ENCODE results near the gene NEURL1B. TPM values are rescaled to one million over a fixed set of nuclear protein-coding genes. Genes with fewer than 3 reads are reported as not detected.

The NEURL1B gene
- total and polyA plus RNA-seq, 2 donors (not counting 1 experiment from before 2014, with no cell fraction given), result 0.06 to 0.17 TPM

GRCh38 chr5:172608773-172609172 lies 32.3 kb upstream of the NEURL1B start:
- ChIA-PET CTCF (no interaction called here), POLR2A (no interaction called here)
- Histone ChIP-seq H3K36me3 (replicated peaks in 1 of 2; ENCODE audit: control extremely low read depth in 1 of 2, control insufficient read depth in 1 of 2, extremely low read depth in 1 of 2, insufficient read depth in 2 of 2, low read length in 1 of 2) (no peaks in the 10 kb centered on the region), H3K27me3 (replicated peaks in 1 of 4; ENCODE audit: control extremely low read depth in 1 of 4, control insufficient read depth in 3 of 4, insufficient read depth in 4 of 4, low read length in 3 of 4) (peaks cover 0 to 6% (median 0%) of the 10 kb centered on the region in 4 experiments), H3K4me3 (ENCODE audit: control extremely low read depth in 1 of 5, extremely low read depth in 1 of 5, insufficient read depth in 1 of 5, low read depth in 2 of 5, low read length in 4 of 5) (no peak overlapping the region), H3K4me1 (ENCODE audit: control insufficient read depth in 2 of 2, insufficient read depth in 2 of 2, low read length in 2 of 2) (no peaks in the 10 kb centered on the region), H3K9ac (ENCODE audit: low read length) (no peak overlapping the region), H3K27ac (ENCODE audit: low read length in 2 of 2) (no peak overlapping the region), H3K9me3 (ENCODE audit: control extremely low read depth in 1 of 3, control insufficient read depth in 2 of 3, insufficient read depth in 1 of 3, low read length in 2 of 3) (peaks cover 0 to 8% (median 0%) of the 10 kb centered on the region in 3 donors), H4K20me1 (ENCODE audit: control insufficient read depth, insufficient read depth, low read length, poor library complexity, severe bottlenecking) (no peaks in the 10 kb centered on the region), H3K79me2 (ENCODE audit: control insufficient read depth, insufficient read depth, low read length) (no peaks in the 10 kb centered on the region), H3K4me2 (replicated peaks; ENCODE audit: low read depth, low read length, poor library complexity, severe bottlenecking) (no peak overlapping the region), H2AFZ (ENCODE audit: insufficient read depth, low read depth, low read length, poor library complexity, severe bottlenecking) (no peak overlapping the region)
- H3K4me3 Mint-ChIP-seq, result no peak overlapping the region
- TF ChIP-seq EZH2 (IDR thresholded peaks at IDR 0.05; ENCODE audit: borderline replicate concordance, insufficient read depth, low read depth, low read length, poor library complexity, severe bottlenecking), result no peak
- TF ChIP-seq CTCF (IDR thresholded peaks at IDR 0.05), result no peak
- WGBS (ENCODE audit: insufficient coverage), result 100% methylated on average over 2 of the region's 3 CpGs
- peaks cover 25% of the 10 kb centered on the region for H3K27me3 Mint-ChIP-seq
- H3K27ac Mint-ChIP-seq, result no peak overlapping the region
- no peaks in the 10 kb centered on the region for H3K4me1 Mint-ChIP-seq
- intact Hi-C loops (cut with micrococcal nuclease), result no loop called here
- ATAC-seq (ENCODE audit: low read depth), result no peak
- peaks cover 10% of the 10 kb centered on the region for H3K9me3 Mint-ChIP-seq (ENCODE audit: insufficient read depth)
- DNase-seq, result no peak

GRCh38 chr5:172610643-172611042 lies 30.4 kb upstream of the NEURL1B start:
- Histone ChIP-seq H3K27me3 (replicated peaks in 1 of 4; ENCODE audit: control extremely low read depth in 1 of 4, control insufficient read depth in 3 of 4, insufficient read depth in 4 of 4, low read length in 3 of 4) (peaks cover 0 to 6% (median 0%) of the 10 kb centered on the region in 4 experiments), H4K20me1 (ENCODE audit: control insufficient read depth, insufficient read depth, low read length, poor library complexity, severe bottlenecking) (no peaks in the 10 kb centered on the region), H3K27ac (ENCODE audit: low read length in 2 of 2) (no peak overlapping the region), H3K9ac (ENCODE audit: low read length) (no peak overlapping the region), H3K36me3 (replicated peaks in 1 of 2; ENCODE audit: control extremely low read depth in 1 of 2, control insufficient read depth in 1 of 2, extremely low read depth in 1 of 2, insufficient read depth in 2 of 2, low read length in 1 of 2) (no peaks in the 10 kb centered on the region), H3K4me2 (replicated peaks; ENCODE audit: low read depth, low read length, poor library complexity, severe bottlenecking) (no peak overlapping the region), H3K9me3 (ENCODE audit: control extremely low read depth in 1 of 3, control insufficient read depth in 2 of 3, insufficient read depth in 1 of 3, low read length in 2 of 3) (peaks cover 0 to 13% (median 0%) of the 10 kb centered on the region in 3 donors), H2AFZ (ENCODE audit: insufficient read depth, low read depth, low read length, poor library complexity, severe bottlenecking) (no peak overlapping the region), H3K4me3 (ENCODE audit: control extremely low read depth in 1 of 5, extremely low read depth in 1 of 5, insufficient read depth in 1 of 5, low read depth in 2 of 5, low read length in 4 of 5) (no peak overlapping the region), H3K4me1 (ENCODE audit: control insufficient read depth in 2 of 2, insufficient read depth in 2 of 2, low read length in 2 of 2) (no peaks in the 10 kb centered on the region), H3K79me2 (ENCODE audit: control insufficient read depth, insufficient read depth, low read length) (no peaks in the 10 kb centered on the region)
- TF ChIP-seq EZH2 (IDR thresholded peaks at IDR 0.05; ENCODE audit: borderline replicate concordance, insufficient read depth, low read depth, low read length, poor library complexity, severe bottlenecking) (no peak), CTCF (IDR thresholded peaks at IDR 0.05) (no peak)
- DNase-seq (no peak), ATAC-seq (ENCODE audit: low read depth) (no peak)
- intact Hi-C loops (cut with micrococcal nuclease), result no loop called here
- 96% methylated on average over 4 of the region's 6 CpGs for WGBS (ENCODE audit: insufficient coverage)
- Mint-ChIP-seq H3K4me1 (peaks cover 6% of the 10 kb centered on the region), H3K27me3 (peaks cover 21% of the 10 kb centered on the region), H3K4me3 (no peak overlapping the region), H3K27ac (no peak overlapping the region), H3K9me3 (ENCODE audit: insufficient read depth) (peaks cover 12% of the 10 kb centered on the region)
- POLR2A ChIA-PET, result no interaction called here
- CTCF ChIA-PET, result no interaction called here

Data from B cell (primary cell).